Ishikawa (cell line): ENCODE measurements around the gene ANKRD12.

Experiments
- CEBPB ChIP-seq: IDR thresholded peaks from 2 replicates; pipeline ENCODE4 v1.6.1; 2012
- CREB1 ChIP-seq: IDR thresholded peaks from 2 replicates; pipeline ENCODE4 v1.6.1; 2012; ENCODE audit warnings: low read depth
- EGR1 ChIP-seq: IDR thresholded peaks from 2 replicates; pipeline ENCODE4 v1.6.1; 2012
- EP300 ChIP-seq: IDR thresholded peaks from 2 replicates; pipeline ENCODE4 v1.6.1; 2012; ENCODE audit warnings: borderline replicate concordance
- FOXM1 ChIP-seq: IDR thresholded peaks from 2 replicates; pipeline ENCODE4 v1.6.1; 2012; ENCODE audit warnings: low read depth, borderline replicate concordance
- NFIC ChIP-seq: IDR thresholded peaks from 2 replicates; pipeline ENCODE4 v1.6.1; 2012
- RAD21 ChIP-seq: IDR thresholded peaks from 2 replicates; pipeline ENCODE4 v1.6.1; 2012; ENCODE audit warnings: low read depth
- TAF1 ChIP-seq: IDR thresholded peaks from 2 replicates; pipeline ENCODE4 v1.6.1; 2012; ENCODE audit warnings: low read depth, mild to moderate bottlenecking
- TCF12 ChIP-seq: IDR thresholded peaks from 2 replicates; pipeline ENCODE4 v1.6.1; 2012; ENCODE audit warnings: low read depth
- TEAD4 ChIP-seq: IDR thresholded peaks from 2 replicates; pipeline ENCODE4 v1.6.1; 2012
- YY1 ChIP-seq: IDR thresholded peaks from 2 replicates; pipeline ENCODE4 v1.6.1; 2012; ENCODE audit warnings: low read depth
- ZBTB7A ChIP-seq: IDR thresholded peaks from 2 replicates; pipeline ENCODE4 v1.6.1; 2012; ENCODE audit warnings: low read depth
- TF ChIP-seq, protein P1 (sequence below): IDR thresholded peaks from 2 replicates; pipeline ENCODE4 v1.6.1; 2012
- TF ChIP-seq, protein P2 (sequence below): IDR thresholded peaks from 2 replicates; pipeline ENCODE4 v1.6.1; 2012; ENCODE audit warnings: low read depth, mild to moderate bottlenecking
- TF ChIP-seq, protein P3 (sequence below): IDR thresholded peaks from 2 replicates; pipeline ENCODE4 v1.6.1; 2012

The ANKRD12 gene

DNA sequence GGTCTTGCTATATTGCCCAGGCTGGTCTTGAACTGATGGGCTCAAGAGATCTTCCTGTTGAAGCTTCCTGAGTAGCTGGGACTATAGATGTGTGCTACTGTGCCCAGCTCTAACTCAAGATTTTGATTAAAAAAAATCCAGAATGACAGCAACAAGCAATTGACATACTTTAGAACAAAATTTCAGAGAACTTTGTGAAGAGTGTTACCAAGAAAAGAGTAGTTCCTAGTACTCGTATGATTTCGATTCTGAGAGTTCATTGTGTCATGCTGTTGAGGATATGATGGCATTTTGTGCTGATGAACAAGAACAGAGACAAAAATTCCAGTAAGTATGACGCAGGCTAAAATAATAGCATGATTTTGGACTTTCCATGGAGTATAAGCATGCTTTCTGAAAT lies 107.8 kb downstream of the ANKRD12 start:
- no peak for TF ChIP-seq YY1

DNA sequence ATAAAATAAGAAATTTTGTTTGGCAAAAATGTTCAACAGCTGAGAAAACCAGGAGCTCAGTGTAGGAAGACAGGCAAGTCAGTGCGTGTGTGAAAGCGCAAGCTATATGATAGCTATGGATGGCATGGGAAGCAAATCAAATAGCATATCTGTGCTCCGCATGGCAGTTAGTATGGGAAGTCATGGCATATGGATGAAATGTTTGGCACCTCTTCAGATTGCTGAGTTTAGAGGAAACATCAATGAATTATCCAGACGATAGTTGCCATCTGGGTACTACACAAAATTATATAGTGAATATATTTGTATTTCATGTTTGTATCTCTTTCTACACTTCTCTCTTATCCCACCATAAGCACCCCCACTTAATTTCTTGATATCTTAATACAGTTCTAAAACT lies 112.1 kb downstream of the ANKRD12 start:
- TF ChIP-seq, protein P1, sequence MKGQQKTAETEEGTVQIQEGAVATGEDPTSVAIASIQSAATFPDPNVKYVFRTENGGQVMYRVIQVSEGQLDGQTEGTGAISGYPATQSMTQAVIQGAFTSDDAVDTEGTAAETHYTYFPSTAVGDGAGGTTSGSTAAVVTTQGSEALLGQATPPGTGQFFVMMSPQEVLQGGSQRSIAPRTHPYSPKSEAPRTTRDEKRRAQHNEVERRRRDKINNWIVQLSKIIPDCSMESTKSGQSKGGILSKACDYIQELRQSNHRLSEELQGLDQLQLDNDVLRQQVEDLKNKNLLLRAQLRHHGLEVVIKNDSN, result no peak
- no peak for TF ChIP-seq EP300
- TF ChIP-seq FOXM1, result no peak
- TF ChIP-seq NFIC, result no peak

DNA sequence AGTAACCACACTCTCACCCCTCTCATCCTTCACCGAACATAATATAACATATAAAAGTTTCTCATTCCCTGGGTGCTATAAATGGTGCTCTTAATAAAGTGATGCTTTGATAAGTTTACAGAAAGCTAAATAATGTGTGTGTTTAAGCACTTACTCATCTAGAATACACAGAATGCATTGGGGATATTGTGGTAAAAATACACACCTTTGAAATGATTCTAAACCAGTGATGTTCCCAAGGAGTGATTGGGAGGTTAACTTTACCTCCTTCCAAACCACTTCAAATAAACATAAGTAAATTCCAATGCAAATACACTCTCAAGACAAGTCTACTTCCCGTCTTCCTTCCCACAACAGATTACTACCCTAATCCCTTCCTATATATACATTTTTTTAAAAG lies 112.7 kb downstream of the ANKRD12 start:
- TF ChIP-seq, protein P1, result no peak
- TF ChIP-seq ZBTB7A (no peak), EP300 (no peak), YY1 (no peak), FOXM1 (no peak), TCF12 (no peak), CEBPB (no peak), TAF1 (no peak), TEAD4 (no peak), RAD21 (no peak), CREB1 (no peak)
- TF ChIP-seq, protein P2, sequence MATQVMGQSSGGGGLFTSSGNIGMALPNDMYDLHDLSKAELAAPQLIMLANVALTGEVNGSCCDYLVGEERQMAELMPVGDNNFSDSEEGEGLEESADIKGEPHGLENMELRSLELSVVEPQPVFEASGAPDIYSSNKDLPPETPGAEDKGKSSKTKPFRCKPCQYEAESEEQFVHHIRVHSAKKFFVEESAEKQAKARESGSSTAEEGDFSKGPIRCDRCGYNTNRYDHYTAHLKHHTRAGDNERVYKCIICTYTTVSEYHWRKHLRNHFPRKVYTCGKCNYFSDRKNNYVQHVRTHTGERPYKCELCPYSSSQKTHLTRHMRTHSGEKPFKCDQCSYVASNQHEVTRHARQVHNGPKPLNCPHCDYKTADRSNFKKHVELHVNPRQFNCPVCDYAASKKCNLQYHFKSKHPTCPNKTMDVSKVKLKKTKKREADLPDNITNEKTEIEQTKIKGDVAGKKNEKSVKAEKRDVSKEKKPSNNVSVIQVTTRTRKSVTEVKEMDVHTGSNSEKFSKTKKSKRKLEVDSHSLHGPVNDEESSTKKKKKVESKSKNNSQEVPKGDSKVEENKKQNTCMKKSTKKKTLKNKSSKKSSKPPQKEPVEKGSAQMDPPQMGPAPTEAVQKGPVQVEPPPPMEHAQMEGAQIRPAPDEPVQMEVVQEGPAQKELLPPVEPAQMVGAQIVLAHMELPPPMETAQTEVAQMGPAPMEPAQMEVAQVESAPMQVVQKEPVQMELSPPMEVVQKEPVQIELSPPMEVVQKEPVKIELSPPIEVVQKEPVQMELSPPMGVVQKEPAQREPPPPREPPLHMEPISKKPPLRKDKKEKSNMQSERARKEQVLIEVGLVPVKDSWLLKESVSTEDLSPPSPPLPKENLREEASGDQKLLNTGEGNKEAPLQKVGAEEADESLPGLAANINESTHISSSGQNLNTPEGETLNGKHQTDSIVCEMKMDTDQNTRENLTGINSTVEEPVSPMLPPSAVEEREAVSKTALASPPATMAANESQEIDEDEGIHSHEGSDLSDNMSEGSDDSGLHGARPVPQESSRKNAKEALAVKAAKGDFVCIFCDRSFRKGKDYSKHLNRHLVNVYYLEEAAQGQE, result no peak
- TF ChIP-seq, protein P3, sequence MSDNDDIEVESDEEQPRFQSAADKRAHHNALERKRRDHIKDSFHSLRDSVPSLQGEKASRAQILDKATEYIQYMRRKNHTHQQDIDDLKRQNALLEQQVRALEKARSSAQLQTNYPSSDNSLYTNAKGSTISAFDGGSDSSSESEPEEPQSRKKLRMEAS, result no peak

DNA sequence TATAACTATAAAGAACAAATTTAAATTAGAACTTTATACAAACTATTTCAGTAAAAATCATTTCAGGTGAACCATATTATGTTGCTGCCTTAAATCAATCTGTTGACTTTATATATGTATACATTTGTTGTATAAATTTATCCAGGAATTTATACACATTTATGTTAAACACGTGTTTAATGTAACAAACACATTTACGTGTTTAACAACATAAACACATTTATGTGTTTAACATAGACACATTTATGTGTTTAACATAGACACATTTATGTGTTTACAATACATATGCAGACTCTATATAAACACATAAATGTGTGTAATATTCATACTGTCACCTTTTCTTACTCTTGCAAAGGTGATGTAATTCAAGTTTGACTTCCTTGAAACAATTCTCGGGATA lies 122.6 kb downstream of the ANKRD12 start:
- TF ChIP-seq EP300, result no peak

DNA sequence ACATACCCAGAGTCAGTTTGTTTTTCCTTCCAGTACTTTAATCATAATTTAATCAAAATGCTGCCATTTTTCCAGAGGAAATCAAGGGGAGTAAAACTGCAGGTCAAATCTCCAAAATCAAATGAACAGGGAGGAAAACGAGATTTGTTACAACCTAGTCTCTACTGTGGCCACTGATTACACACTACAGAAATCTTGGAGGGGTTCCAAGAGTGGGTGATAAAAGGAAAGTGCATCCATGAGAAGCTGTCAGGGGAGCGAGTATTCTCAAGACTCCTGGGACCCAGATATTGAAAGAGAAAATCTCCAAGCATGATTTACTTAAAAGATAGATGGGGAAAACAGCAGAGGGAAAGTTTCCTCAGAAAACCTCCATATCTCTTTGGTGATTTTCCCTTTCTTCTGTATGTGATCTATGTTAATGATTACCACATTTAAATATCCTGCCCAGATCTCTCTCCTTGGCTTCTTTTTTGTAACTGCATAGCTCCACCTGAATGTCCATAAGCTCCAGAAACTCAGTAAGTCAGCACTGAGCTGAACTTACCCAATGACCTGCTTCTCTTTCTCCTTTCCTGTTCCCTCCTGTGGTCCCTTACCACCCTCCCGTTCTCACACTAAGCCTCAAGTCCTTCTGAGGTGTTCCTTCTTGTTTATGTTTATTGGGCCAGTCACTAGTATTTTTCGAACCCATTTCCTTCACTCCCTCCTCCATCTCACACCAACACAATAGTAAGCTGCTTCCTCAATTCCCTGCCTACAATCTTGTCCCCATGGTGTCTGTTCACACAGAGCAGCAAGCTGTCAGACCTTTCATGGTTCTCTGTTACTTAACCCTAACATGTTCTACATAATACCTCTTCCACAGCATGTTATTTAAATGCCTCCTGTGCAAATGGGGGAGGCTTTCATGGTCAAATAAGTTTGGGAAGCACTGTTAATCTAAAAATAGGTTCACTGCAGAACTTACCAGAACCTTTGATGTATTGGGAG lies 124.1 kb downstream of the ANKRD12 start:
- TF ChIP-seq EP300, result no peak
- TF ChIP-seq EGR1, result no peak

DNA sequence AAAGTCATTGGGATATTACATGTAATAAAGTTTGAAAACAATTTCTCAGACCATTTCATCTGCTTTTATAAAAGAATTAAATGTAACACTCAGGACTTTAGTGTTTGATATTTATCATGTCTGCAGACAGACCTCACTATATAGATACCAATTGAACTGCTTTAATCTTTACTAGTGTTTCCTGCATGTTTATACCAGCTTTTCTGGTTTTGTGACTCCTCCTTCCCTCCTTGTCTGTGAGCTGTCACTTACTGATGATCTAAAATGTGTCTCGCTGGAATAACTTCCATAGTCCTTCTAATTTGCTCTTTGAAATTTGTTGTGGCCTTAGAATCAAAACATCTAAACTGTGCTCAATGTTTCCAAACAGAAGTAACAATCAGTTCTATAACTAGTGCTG lies 126.7 kb downstream of the ANKRD12 start:
- no peak for TF ChIP-seq NFIC
- no peak for TF ChIP-seq TCF12
- no peak for TF ChIP-seq YY1

DNA sequence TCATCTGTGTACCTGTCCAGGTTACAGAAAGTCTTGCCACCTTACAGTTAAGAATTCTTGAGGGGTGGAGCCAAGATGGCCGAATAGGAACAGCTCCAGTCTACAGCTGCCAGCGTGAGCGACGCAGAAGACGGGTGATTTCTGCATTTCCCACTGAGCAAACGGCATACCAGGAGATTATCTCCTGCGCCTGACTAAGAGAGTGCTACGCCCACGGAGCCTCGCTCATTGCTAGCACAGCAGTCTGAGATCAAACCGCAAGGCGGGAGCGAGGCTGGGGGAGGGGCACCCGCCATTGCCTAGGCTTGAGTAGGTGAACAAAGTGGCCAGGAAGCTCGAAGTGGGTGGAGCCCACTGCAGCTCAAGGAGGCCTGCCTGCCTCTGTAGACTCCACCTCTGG lies 128.2 kb downstream of the ANKRD12 start:
- TF ChIP-seq, protein P3, result 0 out of 2 replicates have a peak, but pooled peaks have one; percentile 17
- TF ChIP-seq YY1, result peak; percentile 45; the same call in 1 of the 2 replicates

DNA sequence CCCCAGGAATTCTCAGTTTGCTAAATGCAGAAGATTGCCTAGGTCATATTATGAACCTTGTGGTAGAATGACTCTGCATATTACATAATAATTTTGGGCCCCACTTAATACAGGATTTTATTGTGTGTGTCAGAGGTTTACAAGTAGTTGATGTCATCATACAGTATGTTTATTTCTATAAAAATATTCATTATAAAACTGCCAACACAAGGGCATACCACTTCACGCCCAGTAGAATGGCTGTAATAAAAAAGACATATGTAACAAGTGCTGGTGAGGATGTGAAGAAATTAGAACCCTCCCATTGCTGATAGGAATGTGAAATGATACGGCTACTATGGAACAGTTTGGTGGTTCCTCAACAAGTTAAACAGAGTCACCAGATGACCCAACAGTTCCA lies 136.6 kb downstream of the ANKRD12 start:
- no peak for TF ChIP-seq TCF12
- TF ChIP-seq TEAD4, result no peak
- no peak for TF ChIP-seq NFIC
- TF ChIP-seq, protein P2, result no peak
- no peak for TF ChIP-seq CREB1
- TF ChIP-seq, protein P3, result no peak
- no peak for TF ChIP-seq YY1
- no peak for TF ChIP-seq EGR1
- TF ChIP-seq FOXM1, result no peak
